Right lobe of liver (tissue), 4 donors: ENCODE data around the gene NYAP2.

Experiments used
- POLR2A ChIP-seq: fragments of 450-650 bp; IDR thresholded peaks from one replicate; pipeline ENCODE4 v1.6.1; 2017; ENCODE audit warnings: antibody characterized with exemption, mild to moderate bottlenecking
- TF ChIP-seq, protein P1 (sequence below), 4 donors: fragments of 200-600 bp in 3 of 4; fragments of 450-650 bp in 1 of 4; IDR thresholded peaks; one replicate each; pipeline versions ENCODE4 v1.5.1 to v1.8.0; 2016 to 2022; ENCODE audit warnings: antibody characterized with exemption in 4 of 4, mild to moderate bottlenecking in 2 of 4
- donor health status: DM: no; HTN: no; CAD: no.
- donor health status: DM: no; HTN: no; CAD: no.
- donor health status: DM: no; HTN: yes; CAD: no.

GRCh38 chr2:225584796-225585195, 185.3 kb downstream of the NYAP2 start:
- TF ChIP-seq, protein P1, sequence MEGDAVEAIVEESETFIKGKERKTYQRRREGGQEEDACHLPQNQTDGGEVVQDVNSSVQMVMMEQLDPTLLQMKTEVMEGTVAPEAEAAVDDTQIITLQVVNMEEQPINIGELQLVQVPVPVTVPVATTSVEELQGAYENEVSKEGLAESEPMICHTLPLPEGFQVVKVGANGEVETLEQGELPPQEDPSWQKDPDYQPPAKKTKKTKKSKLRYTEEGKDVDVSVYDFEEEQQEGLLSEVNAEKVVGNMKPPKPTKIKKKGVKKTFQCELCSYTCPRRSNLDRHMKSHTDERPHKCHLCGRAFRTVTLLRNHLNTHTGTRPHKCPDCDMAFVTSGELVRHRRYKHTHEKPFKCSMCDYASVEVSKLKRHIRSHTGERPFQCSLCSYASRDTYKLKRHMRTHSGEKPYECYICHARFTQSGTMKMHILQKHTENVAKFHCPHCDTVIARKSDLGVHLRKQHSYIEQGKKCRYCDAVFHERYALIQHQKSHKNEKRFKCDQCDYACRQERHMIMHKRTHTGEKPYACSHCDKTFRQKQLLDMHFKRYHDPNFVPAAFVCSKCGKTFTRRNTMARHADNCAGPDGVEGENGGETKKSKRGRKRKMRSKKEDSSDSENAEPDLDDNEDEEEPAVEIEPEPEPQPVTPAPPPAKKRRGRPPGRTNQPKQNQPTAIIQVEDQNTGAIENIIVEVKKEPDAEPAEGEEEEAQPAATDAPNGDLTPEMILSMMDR (IDR thresholded peaks at IDR 0.05): no peak
- TF ChIP-seq POLR2A: no peak
